Nephron progenitor cell (in vitro differentiated cells): ENCODE measurements around the gene C5AR1.

Experiments
- DNase-seq: peaks from one replicate; pipeline ENCODE4 v3.0.0; 2021
- H3K27ac Mint-ChIP-seq: 2 replicates; pipeline ENCODE4 v1.8.0; 2021; ENCODE audit warnings: mild to moderate bottlenecking, moderate library complexity, mixed read lengths
- H3K27me3 Mint-ChIP-seq: 2 replicates; pipeline ENCODE4 v1.8.0; 2021; ENCODE audit warnings: mild to moderate bottlenecking, low read depth, mixed read lengths; ENCODE audit not compliant: poor library complexity
- H3K36me3 Mint-ChIP-seq: 2 replicates; pipeline ENCODE4 v1.8.0; 2021; ENCODE audit warnings: low read depth, mixed read lengths
- H3K4me1 Mint-ChIP-seq: 2 replicates; pipeline ENCODE4 v1.8.0; 2021; ENCODE audit warnings: mixed read lengths
- H3K4me3 Mint-ChIP-seq: 2 replicates; pipeline ENCODE4 v1.8.0; 2021; ENCODE audit warnings: mild to moderate bottlenecking, moderate library complexity, mixed read lengths
- H3K9me3 Mint-ChIP-seq: 2 replicates; pipeline ENCODE4 v1.8.0; 2021; ENCODE audit warnings: mild to moderate bottlenecking, moderate library complexity, mixed read lengths
- CTCF ChIP-seq: fragments of 200-600 bp; sonication (generic); IDR thresholded peaks from 2 replicates; pipeline ENCODE4 v1.5.0; 2021; ENCODE audit warnings: antibody characterized with exemption

The C5AR1 gene

GRCh38 chr19:47312366-47313006 lies 2.8 kb downstream of the C5AR1 start:
- H3K36me3 Mint-ChIP-seq, result no peaks in the 10 kb centered on the region

GRCh38 chr19:47313754-47314295 lies 4.2 kb downstream of the C5AR1 start:
- Mint-ChIP-seq H3K27me3 (peaks cover 66% of the 10 kb centered on the region), H3K27ac (no peak overlapping the region), H3K4me3 (no peak overlapping the region), H3K9me3 (no peaks in the 10 kb centered on the region), H3K4me1 (no peaks in the 10 kb centered on the region), H3K36me3 (no peaks in the 10 kb centered on the region)
- no peak for TF ChIP-seq CTCF
- no peak for DNase-seq

More at GRCh38 chr19:47312366-47313006, 2.8 kb downstream of the C5AR1 start:
- TF ChIP-seq CTCF, result no peak
- H3K4me3 Mint-ChIP-seq, result no peak overlapping the region
- no peak overlapping the region for H3K27ac Mint-ChIP-seq
- DNase-seq, result no peak
- H3K4me1 Mint-ChIP-seq, result no peaks in the 10 kb centered on the region
- H3K27me3 Mint-ChIP-seq, result peaks cover 64% of the 10 kb centered on the region
- H3K9me3 Mint-ChIP-seq, result no peaks in the 10 kb centered on the region

- Mint-ChIP-seq H3K9me3 (no peaks in the 10 kb centered on the region), H3K4me3 (no peak overlapping the region)
Measured at GRCh38 chr19:47315125-47315821, 5.6 kb downstream of the C5AR1 start.

GRCh38 chr19:47316513-47316912 lies 6.9 kb downstream of the C5AR1 start:
- DNase-seq, result no peak
- no peaks in the 10 kb centered on the region for H3K4me1 Mint-ChIP-seq
- no peaks in the 10 kb centered on the region for H3K36me3 Mint-ChIP-seq
- H3K4me3 Mint-ChIP-seq, result no peak overlapping the region
- H3K9me3 Mint-ChIP-seq, result peaks cover under 1% of the 10 kb centered on the region
- H3K27ac Mint-ChIP-seq, result no peak overlapping the region
- peaks cover 53% of the 10 kb centered on the region for H3K27me3 Mint-ChIP-seq
- no peak for TF ChIP-seq CTCF

More at GRCh38 chr19:47315125-47315821, 5.6 kb downstream of the C5AR1 start:
- Mint-ChIP-seq H3K27me3 (peaks cover 59% of the 10 kb centered on the region), H3K4me1 (no peaks in the 10 kb centered on the region), H3K27ac (no peak overlapping the region), H3K36me3 (no peaks in the 10 kb centered on the region)
- no peak for TF ChIP-seq CTCF
- no peak for DNase-seq

- H3K27ac Mint-ChIP-seq, result no peak overlapping the region
Measured at GRCh38 chr19:47319923-47320871, 10.5 kb downstream of the C5AR1 start.

More at GRCh38 chr19:47319923-47320871, 10.5 kb downstream of the C5AR1 start:
- no peaks in the 10 kb centered on the region for H3K4me1 Mint-ChIP-seq
- no peak for DNase-seq
- H3K9me3 Mint-ChIP-seq, result peaks cover 6% of the 10 kb centered on the region
- no peaks in the 10 kb centered on the region for H3K36me3 Mint-ChIP-seq
- H3K27me3 Mint-ChIP-seq, result peaks cover 55% of the 10 kb centered on the region
- TF ChIP-seq CTCF, result no peak
- no peak overlapping the region for H3K4me3 Mint-ChIP-seq
